GM12878 (cell line): ENCODE results near the gene ABCA10. TPM values are rescaled to one million over a fixed set of nuclear protein-coding genes. Genes with fewer than 3 reads are reported as not detected.

Source experiments
- ATAC-seq: fragments of 200-7000 bp; cut with Tn5 transposase; 3 replicates; pipeline ENCODE4 v1.9.1; 2020; ENCODE audit warnings: mild to moderate bottlenecking, moderate library complexity
- BruUV-seq: library from RNA; stranded (reverse); fragments of 400-500 nt; replicated peaks from 2 replicates; lab custom pipeline; 2021; lab: Mats Ljungman, UMichigan
- CTCF ChIA-PET: fragments of 300-600 bp; sonication (Branson Sonifier 250); formaldehyde crosslinking; extraction: SDS; loops from one replicate; lab custom pipeline; 2021; ENCODE audit warnings: inconsistent platforms; lab: Yijun Ruan, JAX
- POLR2A ChIA-PET: fragments of 350-600 bp; formaldehyde crosslinking; extraction: SDS; loops from one replicate; lab custom pipeline; 2021; ENCODE audit warnings: inconsistent platforms; lab: Charles Lee
- RAD21 ChIA-PET: fragments of 300-600 bp; sonication (Branson Sonifier 250); formaldehyde crosslinking; loops from one replicate; lab custom pipeline; 2023; ENCODE audit warnings: antibody characterized with exemption; ENCODE audit not compliant: unreplicated experiment; lab: Charles Lee
- SMC1A ChIA-PET: fragments of 300-600 bp; sonication (Branson Sonifier 250); formaldehyde crosslinking; loops from one replicate; lab custom pipeline; 2023; ENCODE audit not compliant: unreplicated experiment, uncharacterized antibody; lab: Charles Lee
- DNase-seq: peaks from one replicate; pipeline ENCODE4 v3.0.0-alpha.2; 2011; ENCODE audit warnings: low read depth, low spot score
- FAIRE-seq: peaks from 3 replicates; lab custom pipeline; 2011; peaks lifted over from hg19 to GRCh38; lab: Jason Lieb, UNC
- H2AFZ ChIP-seq: 2 replicates; pipeline ENCODE4 v1.6.0; 2011; ENCODE audit warnings: low read depth, low read length, control low read depth; ENCODE audit not compliant: control insufficient read depth
- H3K27ac ChIP-seq: 2 replicates; pipeline ENCODE4 v1.5.1; 2011; ENCODE audit warnings: control low read depth; ENCODE audit not compliant: control insufficient read depth, insufficient read depth
- H3K27me3 ChIP-seq, 2 experiments: replicated peaks in 1 of 2; 2 replicates each; pipeline versions ENCODE4 v1.6.0 to v1.6.1; 2011; ENCODE audit warnings: low read length in 1 of 2; ENCODE audit not compliant: control insufficient read depth in 2 of 2, insufficient read depth in 2 of 2
- H3K36me3 ChIP-seq, 2 experiments: 2 replicates each; pipeline ENCODE4 v1.5.1; 2011; ENCODE audit warnings: low read length in 1 of 2; ENCODE audit not compliant: control insufficient read depth in 2 of 2, insufficient read depth in 2 of 2
- H3K4me1 ChIP-seq: 2 replicates; pipeline ENCODE4 v1.6.1; 2011; ENCODE audit warnings: mild to moderate bottlenecking, low read length, moderate library complexity, mixed read lengths; ENCODE audit not compliant: control insufficient read depth, insufficient read depth
- H3K4me2 ChIP-seq: 2 replicates; pipeline ENCODE4 v1.6.0; 2011; ENCODE audit warnings: control low read depth; ENCODE audit not compliant: control insufficient read depth, insufficient read depth
- H3K4me3 ChIP-seq: fragments of 200-600 bp; sonication (generic); 2 replicates; pipeline ENCODE4 v1.5.1; 2016
- H3K79me2 ChIP-seq: 2 replicates; pipeline ENCODE4 v1.6.0; 2011; ENCODE audit warnings: low read length; ENCODE audit not compliant: control insufficient read depth, insufficient read depth
- H3K9ac ChIP-seq: 2 replicates; pipeline ENCODE4 v1.8.0; 2011; ENCODE audit warnings: low read length, control low read depth, mixed read lengths; ENCODE audit not compliant: control insufficient read depth, insufficient read depth
- H3K9me3 ChIP-seq: replicated peaks from 3 replicates; pipeline ENCODE4 v1.5.1; 2011; ENCODE audit warnings: mild to moderate bottlenecking, low read length; ENCODE audit not compliant: control insufficient read depth, insufficient read depth
- H4K20me1 ChIP-seq: 2 replicates; pipeline ENCODE4 v1.6.0; 2011; ENCODE audit not compliant: control insufficient read depth, insufficient read depth
- CBFB ChIP-seq: IDR thresholded peaks from 2 replicates; pipeline ENCODE4 v1.6.1; 2016; ENCODE audit warnings: antibody characterized with exemption, low read depth
- EGR1 ChIP-seq, 2 experiments: IDR thresholded peaks; 1 replicate in 1 of 2; 2 replicates in 1 of 2; pipeline ENCODE4 v1.6.1; 2011 to 2012; ENCODE audit warnings: low read depth in 2 of 2, low read length in 2 of 2, borderline replicate concordance in 1 of 2, mild to moderate bottlenecking in 1 of 2, moderate library complexity in 1 of 2
- FOXM1 ChIP-seq: IDR thresholded peaks from 2 replicates; pipeline ENCODE4 v1.6.1; 2012; ENCODE audit warnings: low read depth, mild to moderate bottlenecking, inconsistent platforms, low read length, moderate library complexity
- HCFC1 ChIP-seq: fragments of 150-350 bp; IDR thresholded peaks from 2 replicates; pipeline ENCODE4 v1.6.1; 2014; ENCODE audit warnings: low read length
- HDAC2 ChIP-seq: fragments of 200-600 bp; sonication (generic); IDR thresholded peaks from 2 replicates; pipeline ENCODE4 v1.6.1; 2017
- POLR2AphosphoS2 ChIP-seq: IDR thresholded peaks from 2 replicates; pipeline ENCODE4 v1.6.1; 2011; ENCODE audit warnings: low read depth, mild to moderate bottlenecking, low read length, improper control_type of control experiment, moderate library complexity
- RBBP5 ChIP-seq: fragments of 200-600 bp; sonication (generic); conservative IDR thresholded peaks from 2 replicates; pipeline ENCODE4 v1.6.1; 2016
- SMC3 ChIP-seq: IDR thresholded peaks from 2 replicates; pipeline ENCODE4 v1.6.1; 2011; ENCODE audit warnings: low read length, improper control_type of control experiment, borderline replicate concordance
- SREBF2 ChIP-seq: IDR thresholded peaks from 2 replicates; pipeline ENCODE4 v1.6.1; 2012; ENCODE audit warnings: mild to moderate bottlenecking, low read length
- STAT1 ChIP-seq: fragments of 450-650 bp; conservative IDR thresholded peaks from 2 replicates; pipeline ENCODE4 v1.6.1; 2014; ENCODE audit warnings: antibody characterized with exemption, mild to moderate bottlenecking
- SUPT20H ChIP-seq: IDR thresholded peaks from 2 replicates; pipeline ENCODE4 v1.6.1; 2011; ENCODE audit warnings: low read depth, mild to moderate bottlenecking, low read length, moderate library complexity, borderline replicate concordance; ENCODE audit not compliant: control insufficient read depth
- TCF3 ChIP-seq: IDR thresholded peaks from 2 replicates; pipeline ENCODE4 v1.6.1; 2012; ENCODE audit warnings: low read depth, mild to moderate bottlenecking, low read length, borderline replicate concordance; ENCODE audit not compliant: insufficient read depth
- USF1 ChIP-seq: IDR thresholded peaks from 2 replicates; pipeline ENCODE4 v1.6.1; 2011; ENCODE audit warnings: borderline replicate concordance, low read depth, mild to moderate bottlenecking, moderate library complexity, mixed read lengths, low read length; ENCODE audit not compliant: insufficient read depth; ENCODE audit errors: extremely low read length
- ZSCAN29 ChIP-seq: fragments of 450-650 bp; IDR thresholded peaks from 2 replicates; pipeline ENCODE4 v1.6.1; 2017; ENCODE audit warnings: mild to moderate bottlenecking, moderate library complexity
- WGBS: methylation state at CpG from one replicate; pipeline ENCODE4 v1.1.6; 2016; ENCODE audit warnings: low lambda C conversion rate; ENCODE audit not compliant: insufficient replicate concordance, insufficient coverage; ENCODE audit errors: missing lambda C conversion rate; 5-methylcytosine and 5-hydroxymethylcytosine counted together
- in situ Hi-C: fragments of 300-500 bp; cut with MboI; formaldehyde crosslinking; loops from 9 replicates; pipeline ENCODE4 v1.14.3; 2018; ENCODE audit warnings: mixed read lengths
- intact Hi-C: fragments of 100-400 bp; cut with micrococcal nuclease; formaldehyde crosslinking; loops from one replicate; pipeline ENCODE4 v1.14.2; 2022; ENCODE audit not compliant: unreplicated experiment
- polyA plus RNA-seq, 11 experiments: library from polyadenylated mRNA; depleted of rRNA in 4 of 11; unstranded in 6 of 11; stranded (reverse) in 5 of 11; fragments of >200 nt; fragmentation: Nextera tagmentation in 4 of 11; fragmentation: Illumina TruSeq in 1 of 11; extraction: Ambion mirVana in 4 of 11; extraction: Trizol in 1 of 11; gene quantifications; 1 replicate in 1 of 11; 2 replicates in 10 of 11; pipeline versions ENCODE4 v1.2.1 to v1.2.3, GENCODE V29; 2011 to 2016; ENCODE audit warnings: inconsistent platforms in 2 of 11, missing spikeins in 2 of 11, low read depth in 1 of 11
- total RNA-seq, 4 experiments: library from RNA; depleted of rRNA in 3 of 4; stranded (reverse); fragments of >200 nt in 3 of 4; fragmentation: Illumina TruSeq in 1 of 4; extraction: Trizol in 1 of 4; gene quantifications; 2 replicates each; pipeline versions ENCODE4 v1.2.1 to v1.2.3, GENCODE V29; 2013 to 2021
- TF ChIP-seq, protein P1 (sequence below): IDR thresholded peaks from 2 replicates; pipeline ENCODE4 v1.6.1; 2011; ENCODE audit warnings: mild to moderate bottlenecking, low read depth, low read length, moderate library complexity; ENCODE audit not compliant: insufficient replicate concordance
- TF ChIP-seq, protein P2 (sequence below): fragments of 450-650 bp; IDR thresholded peaks from 2 replicates; pipeline ENCODE4 v1.6.1; 2014; ENCODE audit warnings: mild to moderate bottlenecking

Gene ABCA10
- total and polyA plus RNA-seq, 10 of the 15 experiments (the other 5 are each of a cell fraction or from before 2014, with no cell fraction given), result 0.33 to 3.0 (median 0.83) TPM

GRCh38 chr17:69220098-69220497 is 8.5 kb downstream of the ABCA10 start:
- Histone ChIP-seq H3K27me3 (no peaks in the 10 kb centered on the region), H4K20me1 (no peaks in the 10 kb centered on the region), H3K4me3 (no peak overlapping the region), H3K27ac (no peak overlapping the region), H3K79me2 (no peaks in the 10 kb centered on the region), H2AFZ (no peak overlapping the region), H3K9me3 (no peaks in the 10 kb centered on the region), H3K4me1 (no peaks in the 10 kb centered on the region), H3K36me3 (no peaks in the 10 kb centered on the region), H3K9ac (no peak overlapping the region), H3K4me2 (no peak overlapping the region)
- FAIRE-seq (no peak), DNase-seq (no peak), ATAC-seq (no peak)
- TF ChIP-seq HCFC1 (no peak), TCF3 (no peak), SUPT20H (no peak), RBBP5 (no peak)
- TF ChIP-seq, protein P1, sequence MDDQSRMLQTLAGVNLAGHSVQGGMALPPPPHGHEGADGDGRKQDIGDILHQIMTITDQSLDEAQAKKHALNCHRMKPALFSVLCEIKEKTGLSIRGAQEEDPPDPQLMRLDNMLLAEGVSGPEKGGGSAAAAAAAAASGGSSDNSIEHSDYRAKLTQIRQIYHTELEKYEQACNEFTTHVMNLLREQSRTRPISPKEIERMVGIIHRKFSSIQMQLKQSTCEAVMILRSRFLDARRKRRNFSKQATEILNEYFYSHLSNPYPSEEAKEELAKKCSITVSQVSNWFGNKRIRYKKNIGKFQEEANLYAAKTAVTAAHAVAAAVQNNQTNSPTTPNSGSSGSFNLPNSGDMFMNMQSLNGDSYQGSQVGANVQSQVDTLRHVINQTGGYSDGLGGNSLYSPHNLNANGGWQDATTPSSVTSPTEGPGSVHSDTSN, result no peak
- ChIA-PET SMC1A (interaction anchor here (1.3 kb wide), 1 partner anchor 16 kb away, joined by 4 read pairs; no protein-coding TSS in a partner anchor), RAD21 (interaction anchor here (0.7 kb wide), 1 partner anchor 149 kb away, joined by 3 read pairs; no protein-coding TSS in a partner anchor), CTCF (interaction anchor here (1.0 kb wide), 1 partner anchor 303 kb away, joined by 3 read pairs; no protein-coding TSS in a partner anchor), POLR2A (interaction anchor here (0.6 kb wide), 1 partner anchor 139 kb away, joined by 3 read pairs; no protein-coding TSS in a partner anchor)
- intact Hi-C loops (loop anchor here (5.0 kb wide), 1 partner anchor 103 kb away; no protein-coding TSS in a partner anchor), in situ Hi-C loops (no loop called here)
- WGBS, result 0% methylated on average over 1 of the region's 1 CpG
- BruUV-seq, result no TSS peak

GRCh38 chr17:69218986-69219385 is 9.6 kb downstream of the ABCA10 start:
- no peak overlapping the region for H3K4me2 ChIP-seq
- no peaks in the 10 kb centered on the region for H3K4me1 ChIP-seq
- 78% methylated on average over 3 of the region's 3 CpGs for WGBS
- CTCF ChIA-PET, result no interaction called here
- no peak for FAIRE-seq
- H3K79me2 ChIP-seq, result no peaks in the 10 kb centered on the region
- H3K9ac ChIP-seq, result no peak overlapping the region
- SMC1A ChIA-PET, result no interaction called here
- intact Hi-C loops (no loop called here), in situ Hi-C loops (no loop called here)
- H2AFZ ChIP-seq, result no peak overlapping the region
- H4K20me1 ChIP-seq, result no peaks in the 10 kb centered on the region
- DNase-seq, result no peak
- H3K36me3 ChIP-seq, result no peaks in the 10 kb centered on the region
- ATAC-seq, result no peak
- RAD21 ChIA-PET, result no interaction called here
- no peak overlapping the region for H3K4me3 ChIP-seq
- no TSS peak for BruUV-seq
- no peaks in the 10 kb centered on the region for H3K27me3 ChIP-seq
- no peak overlapping the region for H3K27ac ChIP-seq
- no peaks in the 10 kb centered on the region; the same call in 2 of the 3 replicates for H3K9me3 ChIP-seq
- POLR2A ChIA-PET, result no interaction called here
- TF ChIP-seq ZSCAN29 (no peak), SMC3 (no peak), POLR2AphosphoS2 (no peak), USF1 (no peak), SREBF2 (no peak), CBFB (no peak), HDAC2 (no peak), STAT1 (no peak), FOXM1 (no peak), EGR1 (IDR thresholded peaks at IDR 0.05; ENCODE audit: borderline replicate concordance in 1 of 2, low read depth in 2 of 2, low read length in 2 of 2) (no peak)
- TF ChIP-seq, protein P2, sequence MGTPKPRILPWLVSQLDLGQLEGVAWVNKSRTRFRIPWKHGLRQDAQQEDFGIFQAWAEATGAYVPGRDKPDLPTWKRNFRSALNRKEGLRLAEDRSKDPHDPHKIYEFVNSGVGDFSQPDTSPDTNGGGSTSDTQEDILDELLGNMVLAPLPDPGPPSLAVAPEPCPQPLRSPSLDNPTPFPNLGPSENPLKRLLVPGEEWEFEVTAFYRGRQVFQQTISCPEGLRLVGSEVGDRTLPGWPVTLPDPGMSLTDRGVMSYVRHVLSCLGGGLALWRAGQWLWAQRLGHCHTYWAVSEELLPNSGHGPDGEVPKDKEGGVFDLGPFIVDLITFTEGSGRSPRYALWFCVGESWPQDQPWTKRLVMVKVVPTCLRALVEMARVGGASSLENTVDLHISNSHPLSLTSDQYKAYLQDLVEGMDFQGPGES, result no peak
